Motor neuron (in vitro differentiated cells): ENCODE data around the gene OSBPL2. TPM values are rescaled to one million over a fixed set of nuclear protein-coding genes. Genes with fewer than 3 reads are reported as not detected.

Experiments
- ATAC-seq, 8 experiments: fragments of 200-7000 bp; cut with Tn5 transposase; replicated peaks in 6 of 8; 2 replicates each; pipeline ENCODE4 v1.8.0; 2021; ENCODE audit warnings: mild to moderate bottlenecking in 8 of 8, moderate library complexity in 8 of 8
- H3K27ac ChIP-seq, 2 donors: fragments of 250-450 bp; sonication (Bioruptor Pico); 2 replicates each; pipeline ENCODE4 v1.9.0; 2021; ENCODE audit warnings: antibody characterized with exemption in 2 of 2, mild to moderate bottlenecking in 2 of 2, moderate library complexity in 1 of 2
- H3K4me1 ChIP-seq, 2 donors: fragments of 250-450 bp; sonication (Bioruptor Pico); replicated peaks in 1 of 2; 2 replicates each; pipeline ENCODE4 v1.6.1; 2021; ENCODE audit warnings: antibody characterized with exemption in 2 of 2, mild to moderate bottlenecking in 2 of 2, moderate library complexity in 1 of 2
- H3K4me3 ChIP-seq, 5 donors: fragments of 250-450 bp; sonication (Bioruptor Pico); 2 replicates each; pipeline ENCODE4 v1.9.0; 2021; ENCODE audit warnings: antibody characterized with exemption in 5 of 5, mild to moderate bottlenecking in 5 of 5, moderate library complexity in 4 of 5
- WGBS, 10 experiments: fragments of 450-650 bp; shearing (Covaris generic); methylation state at CpG; one replicate each; pipeline ENCODE4 v1.0.0; 2022; 5-methylcytosine and 5-hydroxymethylcytosine counted together
- in situ Hi-C, 9 experiments: fragments of 400-800 bp; cut with MboI; loops; one replicate each; pipeline ENCODE4 v1.15.0; 2021; ENCODE audit warnings: low sequenced_read_pairs in 9 of 9, low pct_unique_long_range_greater_than_20kb in 2 of 9; ENCODE audit not compliant: unreplicated experiment in 9 of 9
- total RNA-seq, 8 experiments: library from RNA; unstranded; fragments of 300-600 nt; gene quantifications; 2 replicates each; pipeline versions ENCODE4 v1.2.3 to v1.2.4, GENCODE V29; 2022

OSBPL2 gene
- total RNA-seq, 8 experiments from 2014 or later, result 22.4 to 33.4 (median 26.6) TPM

- Histone ChIP-seq H3K4me1 (peaks cover 39 to 44% of the 10 kb centered on the region in 2 donors), H3K27ac (peak overlapping the region in 1 of 2 donors; percentile 83), H3K4me3 (no peak overlapping the region)
- no peak for ATAC-seq
- 52 to 94% (median 81%) methylated on average over 2 to 6 of the region's 9 CpGs; no CpG with 5 or more reads in 5 of the 10 experiments for WGBS, 10 experiments
- in situ Hi-C loops, result no loop called here
These were observed 2.6 kb upstream of the OSBPL2 start for GRCh38 chr20:62235777-62236157.

GRCh38 chr20:62236200-62236599 lies 2.1 kb upstream of the OSBPL2 start:
- in situ Hi-C loops, result no loop called here
- Histone ChIP-seq H3K27ac (peak overlapping the region; percentile 83 to 87), H3K4me1 (peaks cover 39 to 44% of the 10 kb centered on the region in 2 donors), H3K4me3 (peak overlapping the region in 1 of 5 donors; percentile 2)
- WGBS, 10 experiments, result 47 to 100% (median 63%) methylated on average over 1 to 4 of the region's 6 CpGs; no CpG with 5 or more reads in 7 of the 10 experiments
- ATAC-seq, result no peak

GRCh38 chr20:62236766-62237513 lies 1.4 kb upstream of the OSBPL2 start:
- ATAC-seq, result peak in 5 of 8 experiments; percentile 59 to 66 (median 62)
- Histone ChIP-seq H3K4me1 (peaks cover 39 to 44% of the 10 kb centered on the region in 2 donors), H3K27ac (peak overlapping the region; percentile 87 to 88), H3K4me3 (peak overlapping the region in 1 of 5 donors; percentile 2)
- WGBS, 10 experiments, result 50 to 80% methylated on average over 1 to 4 of the region's 28 CpGs; no CpG with 5 or more reads in 8 of the 10 experiments
- in situ Hi-C loops, result no loop called here

- ATAC-seq, result no peak
- Histone ChIP-seq H3K4me1 (peaks cover 39 to 44% of the 10 kb centered on the region in 2 donors), H3K27ac (peak overlapping the region; percentile 87 to 88), H3K4me3 (no peak overlapping the region)
- in situ Hi-C loops, result no loop called here
- 0 to 20% (median 0%) methylated on average over 1 of the region's 1 CpG; no CpG with 5 or more reads in 7 of the 10 experiments for WGBS, 10 experiments
These were observed 864 bp upstream of the OSBPL2 start for GRCh38 chr20:62237514-62237800.

GRCh38 chr20:62238569-62239277 lies 402 bp downstream of the OSBPL2 start:
- Histone ChIP-seq H3K4me3 (peak overlapping the region; percentile 54 to 87 (median 62)), H3K27ac (peak overlapping the region; percentile 68 to 89), H3K4me1 (peaks cover 39 to 44% of the 10 kb centered on the region in 2 donors)
- 0 to 4% (median 0%) methylated on average over 1 to 8 of the region's 70 CpGs; no CpG with 5 or more reads in 6 of the 10 experiments for WGBS, 10 experiments
- in situ Hi-C loops, result no loop called here
- peak in 7 of 8 experiments; percentile 3 to 21 (median 8) for ATAC-seq

GRCh38 chr20:62239278-62239879 lies 1.1 kb downstream of the OSBPL2 start:
- Histone ChIP-seq H3K4me1 (peaks cover 39 to 40% of the 10 kb centered on the region in 2 donors), H3K27ac (peak overlapping the region in 1 of 2 donors; percentile 89), H3K4me3 (peak overlapping the region; percentile 54 to 87 (median 62))
- no peak for ATAC-seq
- in situ Hi-C loops, result no loop called here
- 0 to 66% (median 23%) methylated on average over 2 to 17 of the region's 23 CpGs; no CpG with 5 or more reads in 1 of the 10 experiments for WGBS, 10 experiments

GRCh38 chr20:62240020-62240685 lies 1.8 kb downstream of the OSBPL2 start:
- in situ Hi-C loops, result no loop called here
- H3K27ac ChIP-seq, result no peak overlapping the region
- H3K4me3 ChIP-seq, result peak overlapping the region in 2 of 5 donors; percentile 62 to 87
- ATAC-seq, result no peak
- WGBS, 10 experiments, result 43 to 100% (median 83%) methylated on average over 1 to 11 of the region's 13 CpGs
- H3K4me1 ChIP-seq, result peaks cover 32 to 33% of the 10 kb centered on the region in 2 donors

GRCh38 chr20:62241506-62241905 lies 3.2 kb downstream of the OSBPL2 start:
- H3K4me1 ChIP-seq, result peaks cover 19 to 20% of the 10 kb centered on the region in 2 donors
- ATAC-seq, result no peak
- no peak overlapping the region for H3K4me3 ChIP-seq
- 33 to 95% (median 88%) methylated on average over 1 to 7 of the region's 10 CpGs; no CpG with 5 or more reads in 4 of the 10 experiments for WGBS, 10 experiments
- in situ Hi-C loops, result no loop called here
- no peak overlapping the region for H3K27ac ChIP-seq

- Histone ChIP-seq H3K27ac (no peak overlapping the region), H3K4me3 (no peak overlapping the region), H3K4me1 (peaks cover 14% of the 10 kb centered on the region in 2 donors)
- no peak for ATAC-seq
- in situ Hi-C loops, result no loop called here
- WGBS, 10 experiments, result 70 to 100% (median 90%) methylated on average over 2 to 6 of the region's 6 CpGs; no CpG with 5 or more reads in 4 of the 10 experiments
These were observed 3.9 kb downstream of the OSBPL2 start for GRCh38 chr20:62242176-62242575.

- 80 to 94% (median 94%) methylated on average over 1 to 6 of the region's 22 CpGs; no CpG with 5 or more reads in 6 of the 10 experiments for WGBS, 10 experiments
- Histone ChIP-seq H3K4me3 (no peak overlapping the region), H3K4me1 (peaks cover 7 to 10% of the 10 kb centered on the region in 2 donors), H3K27ac (no peak overlapping the region)
- in situ Hi-C loops, result no loop called here
- no peak for ATAC-seq
These were observed 4.8 kb downstream of the OSBPL2 start for GRCh38 chr20:62243106-62243505.

- H3K4me3 ChIP-seq, result no peak overlapping the region
- WGBS, 10 experiments, result 63 to 100% (median 91%) methylated on average over 1 to 12 of the region's 21 CpGs; no CpG with 5 or more reads in 3 of the 10 experiments
- no peak overlapping the region for H3K27ac ChIP-seq
- H3K4me1 ChIP-seq, result peaks cover 7 to 10% of the 10 kb centered on the region in 2 donors
- no peak for ATAC-seq
- in situ Hi-C loops, result no loop called here
These were observed 5.7 kb downstream of the OSBPL2 start for GRCh38 chr20:62243906-62244515.

GRCh38 chr20:62244644-62245108 lies 6.4 kb downstream of the OSBPL2 start:
- 88 to 100% (median 94%) methylated on average over 1 to 6 of the region's 17 CpGs; no CpG with 5 or more reads in 4 of the 10 experiments for WGBS, 10 experiments
- H3K27ac ChIP-seq, result no peak overlapping the region
- ATAC-seq, result no peak

More at GRCh38 chr20:62244644-62245108, 6.4 kb downstream of the OSBPL2 start:
- Histone ChIP-seq H3K4me3 (no peak overlapping the region), H3K4me1 (peaks cover 2 to 6% of the 10 kb centered on the region in 2 donors)
- in situ Hi-C loops, result no loop called here
